GM12801 (cell line): Measurements from ENCODE around the gene DSEL.

Experiments
- CTCF ChIP-seq: IDR thresholded peaks from one replicate; pipeline ENCODE4 v1.5.1; 2011; ENCODE audit warnings: control low read depth; ENCODE audit not compliant: insufficient read length; ENCODE audit errors: extremely low read depth

The DSEL gene

DNA sequence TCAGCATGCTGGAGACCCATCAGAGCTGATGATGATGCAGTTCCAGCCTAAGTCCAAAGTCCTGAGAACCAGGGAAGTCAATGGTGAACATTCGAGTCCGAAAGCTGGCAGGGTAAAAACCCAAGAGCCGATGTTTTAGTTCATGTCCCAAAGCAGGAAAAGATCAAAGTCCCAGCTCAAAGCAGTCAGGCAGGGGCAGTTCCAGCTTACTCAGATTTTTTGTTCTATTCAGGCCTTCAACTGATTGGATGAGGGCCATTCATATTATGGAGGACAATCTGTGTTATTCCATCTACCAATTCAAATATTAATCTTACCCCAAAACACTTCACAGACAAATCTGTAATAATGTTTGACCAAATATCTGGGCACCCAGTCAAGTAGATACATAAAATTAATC lies 38.3 kb downstream of the DSEL start:
- TF ChIP-seq CTCF = no peak

DNA sequence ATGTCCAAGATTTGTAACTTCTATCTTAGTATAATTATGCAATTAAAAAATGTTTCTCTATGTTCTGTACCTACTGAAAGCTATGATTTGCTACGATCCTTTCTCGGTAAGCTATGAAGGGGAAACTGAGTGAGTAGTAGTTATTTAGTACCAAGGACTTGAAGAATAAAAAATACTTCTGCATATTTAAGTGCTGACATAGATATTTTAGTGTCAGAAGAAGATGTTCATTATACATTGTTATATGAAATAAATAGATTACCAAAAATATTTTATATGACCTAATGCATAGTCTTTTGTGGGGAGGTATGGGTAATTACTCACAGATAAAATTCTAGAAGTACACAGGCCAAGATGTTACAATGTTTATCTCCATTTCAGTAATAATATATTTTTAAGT lies 39.0 kb downstream of the DSEL start:
- no peak for TF ChIP-seq CTCF

- no peak for TF ChIP-seq CTCF
Measured at GRCh38 chr18:67476585-67476984, 39.9 kb downstream of the DSEL start.

DNA sequence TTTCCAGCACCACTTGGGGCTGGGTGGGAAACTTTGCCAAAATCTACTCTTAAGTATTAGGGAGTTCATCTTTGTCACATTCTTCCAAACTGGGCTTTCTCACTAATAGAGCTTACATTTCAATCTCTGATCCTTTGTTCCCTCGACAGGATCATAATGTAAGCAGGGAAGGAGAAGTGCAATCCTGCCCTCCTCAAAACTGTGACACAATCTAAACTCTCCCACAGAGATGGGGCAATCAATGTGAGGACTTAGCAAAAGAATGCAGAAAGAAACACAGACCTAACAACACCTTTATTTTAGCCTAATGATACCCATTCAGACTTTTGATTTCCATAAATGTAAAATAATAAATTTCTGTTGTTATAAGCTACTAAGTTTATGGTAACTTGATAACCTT lies 40.8 kb downstream of the DSEL start:
- TF ChIP-seq CTCF = no peak

DNA sequence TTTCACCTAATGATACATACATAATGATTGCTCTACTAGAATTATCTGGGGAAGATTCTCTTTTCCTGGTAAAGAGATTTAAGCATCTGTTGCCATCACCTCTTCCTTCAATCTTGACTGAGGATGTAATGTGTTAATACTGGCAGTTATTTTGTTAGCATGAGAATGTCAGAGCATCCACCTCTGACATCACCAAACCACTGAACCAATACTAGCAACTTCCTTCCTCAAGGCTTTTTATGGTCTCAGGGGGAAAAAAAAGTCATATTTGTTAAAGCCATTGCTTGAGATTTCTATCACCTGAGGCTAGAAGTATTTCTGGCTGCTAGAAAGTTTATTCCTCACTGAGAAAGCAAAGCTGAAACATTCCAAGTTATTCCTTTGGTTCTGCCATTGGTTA lies 48.5 kb downstream of the DSEL start:
- no peak for TF ChIP-seq CTCF

GRCh38 chr18:67467188-67467587 lies 49.3 kb downstream of the DSEL start:
- no peak for TF ChIP-seq CTCF

DNA sequence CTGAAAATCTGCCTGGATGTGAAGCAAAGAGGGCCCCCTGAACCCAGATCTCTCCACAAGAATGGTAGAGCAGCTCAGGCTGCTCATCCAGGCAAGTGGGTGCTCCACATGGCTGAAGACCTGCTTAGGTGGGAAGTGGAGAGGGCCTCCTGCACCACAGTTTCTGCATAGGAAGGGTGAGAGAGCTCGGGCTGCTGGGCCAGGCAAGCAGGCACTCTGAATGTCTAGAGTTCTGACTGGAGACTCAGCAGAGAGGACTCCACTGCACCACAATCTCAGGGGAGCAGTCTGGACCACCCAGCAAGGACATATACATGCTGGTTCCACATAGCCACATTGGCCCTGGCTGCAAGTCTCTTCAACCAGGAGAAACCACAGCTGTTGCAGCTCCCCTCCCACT lies 52.0 kb downstream of the DSEL start:
- TF ChIP-seq CTCF = no peak

GRCh38 chr18:67463829-67464228 lies 52.7 kb downstream of the DSEL start:
- TF ChIP-seq CTCF = no peak
